Measurements from ENCODE around the gene LILRA5. TPM values are rescaled to one million over a fixed set of nuclear protein-coding genes. Genes with fewer than 3 reads are reported as not detected.
"Not testable (repeated sequence)": the region's sequence is repeated elsewhere in the genome, so short reads cannot be mapped to it uniquely, and the experiment has no call there.

LILRA5 gene
- total RNA-seq, 1 donor from 2014 or later = 2.9 TPM

- H3K9me3 ChIP-seq = no peaks in the 10 kb centered on the region
- no peak overlapping the region for H3K4me3 ChIP-seq
- no peak overlapping the region for H3K27ac ChIP-seq
- H3K27me3 ChIP-seq = no peaks in the 10 kb centered on the region
- no peaks in the 10 kb centered on the region for H3K4me1 ChIP-seq
- no peak for DNase-seq (ENCODE audit: extremely low spot score in 2 of 2)
- intact Hi-C loops (cut with DNase I) = no loop called here
- no peaks in the 10 kb centered on the region for H3K36me3 ChIP-seq
- TF ChIP-seq POLR2AphosphoS5 (IDR thresholded peaks at IDR 0.05; ENCODE audit: insufficient read depth in 1 of 2, low read depth in 1 of 2) (no peak), POLR2A (IDR thresholded peaks at IDR 0.05) (no peak), CTCF (IDR thresholded peaks at IDR 0.05) (no peak)
These were observed 37.0 kb downstream of the LILRA5 start for GRCh38 chr19:54275951-54276350.

- not testable (repeated sequence) for H3K27me3 ChIP-seq; H3K4me3 ChIP-seq; H3K36me3 ChIP-seq; H3K4me1 ChIP-seq; H3K27ac ChIP-seq; H3K9me3 ChIP-seq; DNase-seq (ENCODE audit: extremely low spot score in 2 of 2)
- intact Hi-C loops (cut with DNase I) = loop anchor here (5.0 kb wide), 1 partner anchor 287 kb away; no protein-coding TSS in a partner anchor
These were observed 38.5 kb downstream of the LILRA5 start for GRCh38 chr19:54274516-54274915.

GRCh38 chr19:54273821-54274220 lies 39.1 kb downstream of the LILRA5 start:
- DNase-seq (ENCODE audit: extremely low spot score in 2 of 2) = no peak
- no peak overlapping the region for H3K4me3 ChIP-seq
- no peaks in the 10 kb centered on the region for H3K4me1 ChIP-seq
- no peaks in the 10 kb centered on the region for H3K36me3 ChIP-seq
- no peak overlapping the region for H3K27ac ChIP-seq
- H3K9me3 ChIP-seq = no peaks in the 10 kb centered on the region
- no peak for TF ChIP-seq POLR2A (IDR thresholded peaks at IDR 0.05)
- TF ChIP-seq POLR2AphosphoS5 (IDR thresholded peaks at IDR 0.05; ENCODE audit: insufficient read depth in 1 of 2, low read depth in 1 of 2) = no peak
- no peak for TF ChIP-seq CTCF (IDR thresholded peaks at IDR 0.05)
- intact Hi-C loops (cut with DNase I) = loop anchor here (5.0 kb wide), 1 partner anchor 287 kb away; no protein-coding TSS in a partner anchor
- H3K27me3 ChIP-seq = no peaks in the 10 kb centered on the region

DNA sequence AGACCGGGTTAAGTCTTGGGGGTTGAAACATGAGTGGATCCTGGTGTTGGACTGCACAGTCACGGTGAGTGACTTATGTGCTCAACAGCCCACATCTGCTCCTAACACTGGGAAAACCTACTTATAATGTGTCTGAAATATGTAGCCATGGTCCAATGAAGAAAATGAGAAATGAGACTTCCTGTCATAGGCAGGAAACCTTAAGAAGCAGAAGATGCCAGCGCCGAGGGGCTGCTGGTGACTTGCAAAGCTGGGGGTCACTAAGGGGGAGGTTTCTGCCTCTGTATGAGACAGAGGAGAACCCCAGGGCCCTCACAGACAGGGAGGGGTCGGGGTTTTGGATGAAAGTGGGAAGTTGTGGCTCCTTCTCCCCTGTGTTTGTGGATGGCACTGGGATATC lies 40.8 kb downstream of the LILRA5 start:
- not testable (repeated sequence) for H3K9me3 ChIP-seq; H3K4me1 ChIP-seq; H3K27ac ChIP-seq; DNase-seq (ENCODE audit: extremely low spot score in 2 of 2); H3K27me3 ChIP-seq; H3K4me3 ChIP-seq; H3K36me3 ChIP-seq
- intact Hi-C loops (cut with DNase I) = loop anchor here (5.0 kb wide), 1 partner anchor 285 kb away; no protein-coding TSS in a partner anchor

DNA sequence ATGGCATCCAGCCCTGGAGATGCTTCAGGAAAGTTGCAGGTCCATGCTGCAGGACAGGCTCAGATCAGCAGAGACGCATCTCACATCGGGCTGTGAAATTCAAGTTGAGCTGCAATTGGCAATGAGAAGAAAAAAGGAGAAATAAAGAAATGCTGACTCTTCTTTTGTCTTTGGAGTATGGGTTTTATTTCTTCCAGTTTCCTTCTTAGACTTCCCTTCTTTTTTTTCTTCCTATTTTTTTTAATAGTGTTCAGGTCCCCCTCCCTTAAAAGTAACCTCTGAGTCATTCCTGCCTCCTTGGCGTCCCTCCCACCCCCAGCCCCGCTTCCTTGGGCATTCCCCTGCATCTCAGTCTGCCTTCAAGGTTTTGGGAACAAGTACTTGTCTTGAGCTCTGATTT lies 41.4 kb downstream of the LILRA5 start:
- not testable (repeated sequence) for H3K36me3 ChIP-seq; H3K9me3 ChIP-seq; H3K4me3 ChIP-seq; H3K4me1 ChIP-seq; H3K27me3 ChIP-seq; H3K27ac ChIP-seq; DNase-seq (ENCODE audit: extremely low spot score in 2 of 2)
- intact Hi-C loops (cut with DNase I) = loop anchor here (5.0 kb wide), 1 partner anchor 284 kb away; no protein-coding TSS in a partner anchor

DNA sequence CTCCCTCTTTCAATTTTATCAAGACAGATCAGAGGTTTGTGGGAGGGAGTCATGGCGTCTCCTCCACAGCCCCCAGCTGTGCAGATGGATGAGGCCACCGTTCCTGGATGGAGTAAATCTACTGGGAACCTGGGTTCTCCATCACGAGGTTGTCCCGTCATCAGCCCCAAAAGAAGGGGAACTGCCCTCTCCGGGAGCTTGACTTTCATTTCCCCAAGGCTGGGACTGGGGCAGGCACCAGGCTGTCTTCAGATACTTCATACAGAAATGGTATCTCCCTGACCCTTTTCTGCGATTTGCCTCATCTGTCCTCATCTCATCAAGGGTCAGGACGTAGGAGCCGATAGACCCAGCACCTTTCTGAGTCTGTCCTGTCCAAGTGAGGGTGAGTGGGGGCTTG lies 41.9 kb downstream of the LILRA5 start:
- Histone ChIP-seq H3K27me3 (no peaks in the 10 kb centered on the region), H3K9me3 (no peaks in the 10 kb centered on the region), H3K36me3 (no peaks in the 10 kb centered on the region), H3K4me1 (no peaks in the 10 kb centered on the region), H3K4me3 (no peak overlapping the region), H3K27ac (no peak overlapping the region)
- intact Hi-C loops (cut with DNase I) = loop anchor here (5.0 kb wide), 1 partner anchor 284 kb away; no protein-coding TSS in a partner anchor
- TF ChIP-seq POLR2AphosphoS5 (IDR thresholded peaks at IDR 0.05; ENCODE audit: insufficient read depth in 1 of 2, low read depth in 1 of 2) (no peak), CTCF (IDR thresholded peaks at IDR 0.05) (no peak), POLR2A (IDR thresholded peaks at IDR 0.05) (no peak)
- DNase-seq (ENCODE audit: extremely low spot score in 2 of 2) = no peak

- H3K4me1 ChIP-seq = no peaks in the 10 kb centered on the region
- H3K4me3 ChIP-seq = no peak overlapping the region
- no peaks in the 10 kb centered on the region for H3K27me3 ChIP-seq
- TF ChIP-seq POLR2A (IDR thresholded peaks at IDR 0.05) (no peak), CTCF (IDR thresholded peaks at IDR 0.05) (no peak), POLR2AphosphoS5 (IDR thresholded peaks at IDR 0.05; ENCODE audit: insufficient read depth in 1 of 2, low read depth in 1 of 2) (no peak)
- no peak overlapping the region for H3K27ac ChIP-seq
- intact Hi-C loops (cut with DNase I) = no loop called here
- H3K9me3 ChIP-seq = no peaks in the 10 kb centered on the region
- no peak for DNase-seq (ENCODE audit: extremely low spot score in 2 of 2)
- H3K36me3 ChIP-seq = no peaks in the 10 kb centered on the region
These were observed 44.0 kb downstream of the LILRA5 start for GRCh38 chr19:54268936-54269335.

All from vagina (tissue), 2 donors.